ENCODE measurements around the gene DIAPH2.

Gene DIAPH2

DNA sequence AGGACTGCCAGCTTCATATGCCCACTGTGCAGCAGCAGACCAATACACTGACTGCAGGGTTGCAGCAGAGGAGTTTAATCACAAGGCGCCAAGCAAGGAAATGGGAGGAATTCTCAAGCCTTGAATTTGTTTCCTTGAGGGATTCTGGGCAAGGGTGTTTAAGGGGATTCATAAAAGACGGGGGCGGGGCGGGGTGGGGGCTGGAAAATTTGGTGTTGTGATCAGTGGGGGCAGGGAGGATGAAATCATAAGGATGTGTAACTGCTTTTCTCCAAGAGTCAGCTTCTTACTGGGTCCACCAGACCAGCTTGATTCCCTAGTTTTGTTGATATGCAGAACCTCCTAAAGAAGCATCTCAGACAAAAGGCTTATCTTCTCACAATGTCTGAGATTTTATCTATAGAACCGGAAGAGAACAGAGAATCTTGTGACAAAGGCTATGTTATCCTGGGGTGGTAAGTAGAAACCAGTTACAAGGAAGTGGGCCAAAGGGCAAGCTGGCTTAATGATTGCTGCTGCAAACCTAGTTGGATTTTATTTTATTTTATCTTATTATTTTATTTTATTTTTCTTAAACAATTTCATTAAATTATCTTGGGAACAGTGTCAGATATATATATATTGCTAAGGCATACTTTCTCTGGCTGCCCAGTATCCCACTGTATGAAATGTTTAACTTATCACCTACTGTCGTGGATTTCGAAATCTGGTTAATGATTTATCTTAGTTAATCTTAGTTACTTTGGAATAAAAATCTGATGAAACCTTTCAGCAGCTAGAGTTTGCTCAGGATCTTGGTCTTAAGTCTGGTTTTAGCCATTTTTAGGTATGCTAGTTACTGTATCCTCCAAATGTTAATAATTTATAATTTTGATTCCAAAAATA is 475.5 kb downstream of the DIAPH2 start:
- Histone ChIP-seq H3K4me1 (ENCODE audit: control insufficient read depth, low read length) (peaks cover 13% of the 10 kb centered on the region), H3K36me3 (ENCODE audit: control insufficient read depth, low read length) (no peaks in the 10 kb centered on the region), H3K9me2 (replicated peaks; ENCODE audit: control insufficient read depth, low read length) (no peaks in the 10 kb centered on the region), H3K4me3 (ENCODE audit: low read length) (no peak overlapping the region), H3K9me3 (ENCODE audit: control insufficient read depth, insufficient read depth, low read length) (no peaks in the 10 kb centered on the region), H3K27me3 (ENCODE audit: control insufficient read depth, low read length) (no peaks in the 10 kb centered on the region), H3K79me2 (ENCODE audit: control insufficient read depth, low read length) (no peaks in the 10 kb centered on the region), H3F3A (ENCODE audit: control insufficient read depth, insufficient read depth) (no peaks in the 10 kb centered on the region), H3K4me2 (ENCODE audit: low read length) (no peak overlapping the region), H3K27ac (ENCODE audit: low read depth, low read length) (no peak overlapping the region), H4K20me1 (ENCODE audit: control insufficient read depth, insufficient read depth, low read depth, low read length) (no peaks in the 10 kb centered on the region)
- TF ChIP-seq EZH2phosphoT487 (IDR thresholded peaks at IDR 0.05; ENCODE audit: borderline replicate concordance, low read length): no peak
- TF ChIP-seq, protein P1, sequence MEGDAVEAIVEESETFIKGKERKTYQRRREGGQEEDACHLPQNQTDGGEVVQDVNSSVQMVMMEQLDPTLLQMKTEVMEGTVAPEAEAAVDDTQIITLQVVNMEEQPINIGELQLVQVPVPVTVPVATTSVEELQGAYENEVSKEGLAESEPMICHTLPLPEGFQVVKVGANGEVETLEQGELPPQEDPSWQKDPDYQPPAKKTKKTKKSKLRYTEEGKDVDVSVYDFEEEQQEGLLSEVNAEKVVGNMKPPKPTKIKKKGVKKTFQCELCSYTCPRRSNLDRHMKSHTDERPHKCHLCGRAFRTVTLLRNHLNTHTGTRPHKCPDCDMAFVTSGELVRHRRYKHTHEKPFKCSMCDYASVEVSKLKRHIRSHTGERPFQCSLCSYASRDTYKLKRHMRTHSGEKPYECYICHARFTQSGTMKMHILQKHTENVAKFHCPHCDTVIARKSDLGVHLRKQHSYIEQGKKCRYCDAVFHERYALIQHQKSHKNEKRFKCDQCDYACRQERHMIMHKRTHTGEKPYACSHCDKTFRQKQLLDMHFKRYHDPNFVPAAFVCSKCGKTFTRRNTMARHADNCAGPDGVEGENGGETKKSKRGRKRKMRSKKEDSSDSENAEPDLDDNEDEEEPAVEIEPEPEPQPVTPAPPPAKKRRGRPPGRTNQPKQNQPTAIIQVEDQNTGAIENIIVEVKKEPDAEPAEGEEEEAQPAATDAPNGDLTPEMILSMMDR (IDR thresholded peaks at IDR 0.05; ENCODE audit: low read depth, low read length, poor library complexity, severe bottlenecking): no peak

DNA sequence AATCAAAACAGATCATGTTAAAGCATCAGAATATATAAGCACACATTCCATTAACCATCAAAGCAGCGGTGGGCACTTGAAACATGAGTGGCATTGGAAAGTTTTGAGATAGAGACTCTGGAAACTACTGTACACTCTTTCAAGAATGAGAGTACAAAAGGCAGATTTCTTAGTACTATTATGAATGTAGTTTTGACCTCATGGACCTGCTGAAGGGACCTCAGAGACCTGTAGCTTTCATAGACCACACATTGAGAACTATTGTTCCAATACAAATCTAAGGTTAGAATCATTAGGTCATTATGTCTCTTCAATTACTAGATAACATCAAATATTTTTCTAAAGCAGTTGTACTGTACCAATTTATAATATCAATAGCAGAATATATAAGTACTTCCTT is 482.7 kb downstream of the DIAPH2 start:
- Histone ChIP-seq H3K4me1 (ENCODE audit: control insufficient read depth, low read length) (peaks cover 30% of the 10 kb centered on the region), H3K4me3 (ENCODE audit: low read length) (no peak overlapping the region), H3K27ac (ENCODE audit: low read depth, low read length) (no peak overlapping the region), H3F3A (ENCODE audit: control insufficient read depth, insufficient read depth) (no peaks in the 10 kb centered on the region), H3K9me2 (replicated peaks; ENCODE audit: control insufficient read depth, low read length) (no peaks in the 10 kb centered on the region), H3K4me2 (ENCODE audit: low read length) (no peak overlapping the region), H3K36me3 (ENCODE audit: control insufficient read depth, low read length) (no peaks in the 10 kb centered on the region), H4K20me1 (ENCODE audit: control insufficient read depth, insufficient read depth, low read depth, low read length) (no peaks in the 10 kb centered on the region), H3K79me2 (ENCODE audit: control insufficient read depth, low read length) (no peaks in the 10 kb centered on the region), H3K27me3 (ENCODE audit: control insufficient read depth, low read length) (no peaks in the 10 kb centered on the region), H3K9me3 (ENCODE audit: control insufficient read depth, insufficient read depth, low read length) (no peaks in the 10 kb centered on the region)
- TF ChIP-seq EZH2phosphoT487 (IDR thresholded peaks at IDR 0.05; ENCODE audit: borderline replicate concordance, low read length): no peak

DNA sequence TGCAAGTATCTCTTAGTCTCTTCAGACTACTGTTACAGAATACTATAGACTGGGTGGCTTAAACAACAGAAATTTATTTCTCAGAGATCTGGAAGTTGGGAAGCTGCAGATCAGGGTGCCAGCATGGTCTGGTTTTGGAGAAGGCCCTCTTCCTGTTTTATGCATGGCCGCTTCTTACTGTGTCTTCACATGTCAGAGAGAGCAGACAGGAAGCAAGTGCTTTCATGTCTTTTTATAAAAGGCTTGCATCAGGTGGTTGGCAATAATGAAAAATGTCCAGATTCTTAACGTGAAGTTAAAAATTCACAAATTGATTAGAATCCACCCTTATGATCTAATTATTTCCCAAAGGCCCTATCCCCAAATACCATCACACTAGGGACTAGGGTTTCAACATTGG is 484.0 kb downstream of the DIAPH2 start:
- Histone ChIP-seq H3K9me2 (replicated peaks; ENCODE audit: control insufficient read depth, low read length) (no peaks in the 10 kb centered on the region), H3K9me3 (ENCODE audit: control insufficient read depth, insufficient read depth, low read length) (no peaks in the 10 kb centered on the region), H3K4me3 (ENCODE audit: low read length) (peak overlapping the region; percentile 38), H3K4me1 (ENCODE audit: control insufficient read depth, low read length) (peaks cover 30% of the 10 kb centered on the region), H3F3A (ENCODE audit: control insufficient read depth, insufficient read depth) (no peaks in the 10 kb centered on the region), H3K27ac (ENCODE audit: low read depth, low read length) (peak overlapping the region; percentile 56), H3K4me2 (ENCODE audit: low read length) (peak overlapping the region; percentile 60), H3K79me2 (ENCODE audit: control insufficient read depth, low read length) (no peaks in the 10 kb centered on the region), H4K20me1 (ENCODE audit: control insufficient read depth, insufficient read depth, low read depth, low read length) (no peaks in the 10 kb centered on the region), H3K27me3 (ENCODE audit: control insufficient read depth, low read length) (no peaks in the 10 kb centered on the region), H3K36me3 (ENCODE audit: control insufficient read depth, low read length) (no peaks in the 10 kb centered on the region)
- no peak for TF ChIP-seq EZH2phosphoT487 (IDR thresholded peaks at IDR 0.05; ENCODE audit: borderline replicate concordance, low read length)
- TF ChIP-seq, protein P1 (IDR thresholded peaks at IDR 0.05; ENCODE audit: low read depth, low read length, poor library complexity, severe bottlenecking): no peak

GRCh38 chrX:97175147-97175546 is 490.5 kb downstream of the DIAPH2 start:
- no peaks in the 10 kb centered on the region for H3K36me3 ChIP-seq (ENCODE audit: control insufficient read depth, low read length)
- H3K4me1 ChIP-seq (ENCODE audit: control insufficient read depth, low read length): no peaks in the 10 kb centered on the region
- H3F3A ChIP-seq (ENCODE audit: control insufficient read depth, insufficient read depth): no peaks in the 10 kb centered on the region
- H4K20me1 ChIP-seq (ENCODE audit: control insufficient read depth, insufficient read depth, low read depth, low read length): no peaks in the 10 kb centered on the region
- no peaks in the 10 kb centered on the region for H3K9me2 ChIP-seq (replicated peaks; ENCODE audit: control insufficient read depth, low read length)
- no peak for TF ChIP-seq EZH2phosphoT487 (IDR thresholded peaks at IDR 0.05; ENCODE audit: borderline replicate concordance, low read length)
- TF ChIP-seq, protein P1 (IDR thresholded peaks at IDR 0.05; ENCODE audit: low read depth, low read length, poor library complexity, severe bottlenecking): no peak
- H3K27me3 ChIP-seq (ENCODE audit: control insufficient read depth, low read length): no peaks in the 10 kb centered on the region
- no peak overlapping the region for H3K27ac ChIP-seq (ENCODE audit: low read depth, low read length)
- H3K4me2 ChIP-seq (ENCODE audit: low read length): no peak overlapping the region
- no peaks in the 10 kb centered on the region for H3K79me2 ChIP-seq (ENCODE audit: control insufficient read depth, low read length)
- H3K9me3 ChIP-seq (ENCODE audit: control insufficient read depth, insufficient read depth, low read length): no peaks in the 10 kb centered on the region
- H3K4me3 ChIP-seq (ENCODE audit: low read length): no peak overlapping the region

Data from DOHH2 (cell line).